ENCODE measurements around the gene TSPAN10.

Gene TSPAN10

GRCh38 chr17:81690549-81690948 is 53.6 kb downstream of the TSPAN10 start:
- no peak for DNase-seq

DNA sequence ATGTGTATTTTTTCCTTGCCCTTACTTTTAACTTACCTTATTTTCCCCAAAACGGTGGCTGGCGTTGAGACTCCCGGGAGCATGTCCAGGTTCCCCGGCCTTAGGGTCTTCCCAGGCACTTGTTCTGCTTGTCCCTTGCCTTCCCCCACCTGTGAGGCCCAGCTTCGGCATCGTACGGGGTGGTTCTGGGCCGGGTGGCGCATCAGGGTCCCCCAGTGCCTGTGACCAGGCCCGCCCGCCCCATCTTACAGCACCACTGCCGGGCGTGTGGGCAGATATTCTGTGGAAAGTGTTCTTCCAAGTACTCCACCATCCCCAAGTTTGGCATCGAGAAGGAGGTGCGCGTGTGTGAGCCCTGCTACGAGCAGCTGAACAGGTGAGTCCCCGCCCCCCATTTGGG is 54.2 kb downstream of the TSPAN10 start:
- DNase-seq, result no peak

DNA sequence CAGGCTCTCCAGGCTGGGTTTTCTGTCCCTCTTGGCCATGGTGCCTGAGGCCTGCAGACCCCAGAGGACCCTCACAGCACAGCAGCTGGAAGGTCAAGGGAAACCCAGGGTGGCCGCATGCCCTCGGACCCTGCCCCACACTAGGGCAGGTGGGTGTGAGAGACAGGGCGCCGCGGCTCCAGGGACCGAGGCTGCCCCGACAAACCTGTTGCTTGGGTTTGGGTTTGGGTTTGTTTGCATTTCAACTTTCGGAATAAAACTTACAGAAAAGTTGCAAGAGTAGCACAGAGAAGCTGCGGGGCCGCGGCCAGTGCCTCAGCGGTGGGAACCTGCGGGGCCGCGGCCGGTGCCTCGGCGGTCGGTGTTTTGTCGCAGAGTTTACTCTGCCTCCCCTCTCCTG is 54.6 kb downstream of the TSPAN10 start:
- DNase-seq, result no peak

DNA sequence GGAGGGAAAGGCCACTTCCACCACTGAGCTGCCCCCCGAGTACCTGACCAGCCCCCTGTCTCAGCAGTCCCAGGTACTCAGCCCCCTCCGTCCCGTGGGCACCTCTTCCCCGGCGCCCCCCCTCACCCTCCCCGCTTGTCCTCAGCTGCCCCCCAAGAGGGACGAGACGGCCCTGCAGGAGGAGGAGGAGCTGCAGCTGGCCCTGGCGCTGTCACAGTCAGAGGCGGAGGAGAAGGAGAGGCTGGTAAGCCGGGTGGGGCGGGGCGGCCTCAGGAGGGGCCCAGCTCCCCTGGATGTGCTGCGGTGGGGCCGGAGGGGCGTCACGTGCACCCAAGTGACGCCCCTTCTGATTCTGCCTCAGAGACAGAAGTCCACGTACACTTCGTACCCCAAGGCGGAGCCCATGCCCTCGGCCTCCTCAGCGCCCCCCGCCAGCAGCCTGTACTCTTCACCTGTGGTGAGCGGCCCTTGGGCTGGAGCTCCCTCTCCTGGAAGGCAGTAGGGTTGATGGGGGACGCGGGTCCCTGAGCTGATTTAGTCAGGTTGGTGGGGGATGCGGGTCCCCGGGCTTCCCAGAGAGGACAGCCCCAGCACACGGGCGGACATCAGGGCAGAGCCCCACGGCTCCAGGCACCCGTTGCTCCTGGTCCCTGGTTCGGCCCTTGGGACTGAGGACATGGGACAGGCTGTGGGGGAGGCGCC is 56.7 kb downstream of the TSPAN10 start:
- DNase-seq, result no peak

DNA sequence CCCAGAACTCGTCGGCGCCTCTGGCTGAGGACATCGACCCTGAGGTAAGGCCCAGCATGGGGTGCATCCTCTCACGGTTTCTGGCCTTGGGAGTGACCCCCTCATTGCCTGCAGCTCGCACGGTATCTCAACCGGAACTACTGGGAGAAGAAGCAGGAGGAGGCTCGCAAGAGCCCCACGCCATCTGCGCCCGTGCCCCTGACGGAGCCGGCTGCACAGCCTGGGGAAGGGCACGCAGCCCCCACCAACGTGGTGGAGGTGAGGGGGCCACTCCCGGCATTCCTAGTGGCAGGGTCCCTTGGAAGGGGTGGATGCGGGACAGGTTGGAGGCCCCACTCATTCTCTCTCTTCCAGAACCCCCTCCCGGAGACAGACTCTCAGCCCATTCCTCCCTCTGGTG is 57.8 kb downstream of the TSPAN10 start:
- DNase-seq, result no peak

DNA sequence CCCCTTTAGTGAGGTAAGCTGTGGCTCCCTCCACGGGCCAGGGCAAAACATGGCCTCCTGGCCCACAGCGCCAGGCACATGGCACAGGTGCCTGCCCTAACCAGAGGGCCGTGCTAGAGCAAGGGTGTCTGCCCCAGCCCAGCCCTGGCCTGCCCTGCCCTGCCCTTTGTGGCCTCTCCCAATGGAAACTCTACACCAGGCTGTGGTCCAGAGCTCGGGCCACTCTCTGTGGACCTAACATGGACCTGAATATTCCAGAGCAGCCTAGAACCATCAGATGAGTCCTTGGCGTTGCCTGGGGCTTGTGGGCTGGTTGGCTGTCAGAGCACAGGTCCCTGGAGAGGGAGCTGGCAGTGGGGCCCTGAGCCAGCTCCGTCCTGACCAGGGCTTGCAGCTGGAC is 58.2 kb downstream of the TSPAN10 start:
- no peak for DNase-seq

DNA sequence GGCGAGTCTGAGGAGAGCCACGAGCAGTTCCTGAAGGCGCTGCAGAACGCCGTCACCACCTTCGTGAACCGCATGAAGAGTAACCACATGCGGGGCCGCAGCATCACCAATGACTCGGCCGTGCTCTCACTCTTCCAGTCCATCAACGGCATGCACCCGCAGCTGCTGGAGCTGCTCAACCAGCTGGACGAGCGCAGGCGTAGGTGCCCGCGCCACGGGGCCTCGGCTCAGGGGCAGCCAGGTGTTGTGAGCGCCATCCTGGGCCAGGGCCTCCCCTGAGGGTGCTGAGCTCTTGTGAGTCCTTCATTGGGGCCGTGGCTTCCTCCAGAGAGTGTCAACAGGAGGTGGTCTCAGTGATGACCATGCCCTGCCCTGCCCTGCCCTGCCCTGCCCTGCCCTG is 58.8 kb downstream of the TSPAN10 start:
- DNase-seq, result no peak

GRCh38 chr17:81696218-81696941 is 59.4 kb downstream of the TSPAN10 start:
- no peak for DNase-seq

DNA sequence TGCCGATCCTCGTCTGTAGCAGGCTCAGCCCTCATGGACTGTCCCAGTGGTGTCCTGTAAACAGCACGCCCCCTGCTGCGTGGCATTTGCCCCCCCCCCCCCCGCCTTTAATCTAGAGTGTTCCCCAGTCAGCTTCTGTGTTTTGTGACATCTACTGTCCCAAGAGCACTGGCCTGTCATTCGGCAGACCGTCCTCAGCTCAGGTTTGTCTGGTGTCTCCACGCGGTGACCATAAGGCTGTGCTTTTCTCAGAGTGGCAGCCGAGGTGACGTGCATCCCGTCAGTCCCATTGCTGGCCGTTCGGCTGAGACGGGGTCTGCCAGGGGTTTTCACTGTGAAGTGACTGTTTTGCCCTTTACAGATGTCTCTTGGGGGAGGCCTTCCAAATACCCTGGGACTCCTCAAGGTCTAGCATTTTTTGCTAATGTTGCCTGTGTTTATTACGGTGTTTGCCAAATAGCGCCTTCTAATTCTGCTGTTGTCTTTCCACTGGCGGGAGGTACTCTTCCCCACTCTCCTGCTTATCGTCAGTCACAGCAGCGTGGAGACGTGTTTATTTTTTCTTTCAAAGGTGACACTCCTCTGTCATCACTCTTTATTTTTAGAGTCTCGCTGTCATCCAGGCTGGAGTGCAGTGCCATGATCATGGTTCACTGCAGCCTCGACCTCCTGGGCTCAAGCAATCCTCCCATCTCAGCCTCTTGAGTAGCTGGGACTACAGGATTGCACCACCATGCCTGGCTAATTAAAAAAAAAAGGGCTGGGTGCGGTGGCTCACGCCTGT is 60.5 kb downstream of the TSPAN10 start:
- no peak for DNase-seq

Measured in suppressor macrophage treated with lipopolysaccharide for 4 hours (primary cell).